Superior temporal gyrus (tissue), 1 donor: ENCODE data around the gene APLNR.

Experiments used
- DNase-seq: peaks from one replicate; pipeline ENCODE4 v3.0.0-alpha.2; 2016; ENCODE audit errors: extremely low spot score

APLNR gene

DNA sequence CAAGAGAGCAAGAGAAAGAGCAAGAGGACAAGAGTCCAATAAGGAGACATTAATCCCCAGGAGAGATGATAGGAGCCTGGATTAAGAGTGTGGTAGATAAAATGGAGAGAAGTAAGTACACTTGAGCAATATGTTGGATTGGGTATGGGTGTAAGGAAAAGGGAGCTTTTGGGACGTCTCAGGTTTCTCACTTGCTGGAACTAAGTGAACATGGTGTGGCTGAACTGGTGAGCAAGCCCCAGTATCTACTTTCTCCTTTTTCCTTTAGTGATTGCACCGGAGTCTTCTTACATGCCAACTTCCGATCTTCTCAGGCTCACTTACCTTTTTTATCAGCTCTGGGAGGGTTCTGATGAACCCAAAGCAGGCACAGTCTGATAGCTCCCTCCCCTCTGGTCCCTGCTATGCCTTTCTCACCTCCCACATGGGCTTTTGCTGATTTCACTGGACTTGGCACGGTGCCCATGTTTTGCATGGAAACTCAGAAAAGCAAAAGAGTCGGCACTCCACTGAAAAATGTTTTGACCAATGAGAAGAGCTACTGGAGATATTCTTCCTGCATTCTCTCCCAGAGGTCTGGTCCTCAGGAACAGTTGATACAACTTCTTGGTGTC lies 14.5 kb upstream of the APLNR start:
- DNase-seq = no peak

DNA sequence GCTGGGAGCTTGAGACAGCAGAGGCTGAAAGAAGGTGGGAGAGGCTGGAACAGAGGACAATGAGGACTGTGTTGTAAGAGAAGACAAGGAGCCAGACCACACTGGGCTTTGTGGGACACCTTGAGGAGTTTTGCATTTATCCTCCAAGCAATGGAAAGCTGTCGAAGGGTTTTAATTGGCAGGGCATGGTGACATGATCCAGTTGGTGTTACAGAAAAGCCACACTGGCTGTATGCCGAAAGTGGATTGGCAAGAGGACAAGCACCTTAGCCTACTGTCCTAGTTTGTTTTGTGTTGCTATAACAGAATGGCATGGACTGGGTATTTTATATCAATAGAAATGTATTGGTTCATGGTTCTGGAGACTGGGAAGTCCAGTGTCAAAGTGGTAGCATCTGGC lies 14.0 kb upstream of the APLNR start:
- DNase-seq = no peak

DNA sequence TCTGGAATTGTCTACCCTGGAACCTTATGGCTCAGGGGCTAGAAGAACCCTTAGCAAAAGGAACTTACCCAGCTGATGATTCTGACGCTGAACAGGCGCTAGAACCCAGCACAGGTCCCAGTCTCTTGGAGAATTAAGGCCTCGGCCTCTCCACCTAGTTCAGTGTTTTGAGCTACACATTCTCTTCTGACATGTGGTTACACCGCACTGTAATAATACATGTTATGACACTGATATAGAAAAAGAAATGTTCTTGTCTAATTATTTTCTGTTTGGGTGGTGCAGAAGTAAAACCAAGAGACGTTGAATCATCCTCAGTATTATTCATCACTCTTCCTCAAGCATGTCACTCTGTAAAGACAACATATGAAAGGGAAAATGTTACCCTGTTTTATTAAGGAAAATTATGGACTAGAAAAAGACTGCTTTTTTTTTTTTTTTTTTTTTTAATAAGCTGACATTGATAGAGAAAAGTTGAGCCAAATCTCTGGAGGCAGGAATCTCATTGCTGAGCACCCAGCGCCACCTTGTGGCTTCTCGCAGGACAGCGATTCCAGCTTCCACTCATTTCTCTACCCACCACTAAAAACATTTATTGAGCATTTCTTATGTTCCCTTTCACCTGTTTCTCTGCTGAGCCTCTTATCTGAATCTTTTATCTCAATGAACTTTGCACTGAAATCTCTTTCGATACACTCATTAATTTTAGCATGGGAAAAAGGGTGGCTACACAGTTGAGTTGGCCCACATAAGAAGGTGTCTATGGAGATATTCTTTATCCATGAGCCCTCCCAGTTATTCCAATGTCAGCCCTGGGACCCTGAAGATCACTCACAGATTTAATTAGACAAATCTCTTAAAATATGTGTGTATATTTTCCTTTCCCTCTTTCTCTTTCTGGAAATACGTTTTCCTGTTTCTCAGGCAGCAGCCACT lies 12.6 kb upstream of the APLNR start:
- DNase-seq = peak; percentile 82

DNA sequence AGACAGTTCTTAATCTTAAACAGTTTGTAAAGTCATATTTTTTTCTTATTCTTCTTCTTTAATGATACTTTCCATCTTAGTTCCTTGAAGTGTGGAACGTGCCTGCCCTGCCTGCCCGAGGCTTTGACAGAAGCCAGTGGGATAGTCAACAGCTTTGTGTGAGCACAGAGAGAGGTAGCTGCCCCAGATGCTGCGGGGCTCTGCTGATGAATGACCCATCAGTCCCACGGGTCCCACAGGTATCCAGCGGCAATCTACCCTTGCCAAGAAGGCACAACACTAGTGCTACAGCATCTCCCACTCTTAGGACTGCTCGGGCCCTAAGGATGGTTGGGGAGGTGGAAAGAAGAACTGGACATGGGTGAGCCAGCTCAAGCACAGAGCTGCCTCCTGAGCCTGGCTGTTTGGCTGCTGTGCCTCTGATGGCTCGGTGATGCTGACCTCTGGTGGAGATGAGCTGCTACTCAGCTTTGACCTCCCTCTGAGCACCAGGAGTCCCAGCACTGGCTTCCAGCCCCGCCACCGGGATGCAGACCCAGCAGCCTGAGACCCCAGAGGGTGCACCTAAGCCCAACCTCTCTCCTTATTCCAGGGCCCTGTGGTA lies 11.8 kb upstream of the APLNR start:
- peak; percentile 22 for DNase-seq

DNA sequence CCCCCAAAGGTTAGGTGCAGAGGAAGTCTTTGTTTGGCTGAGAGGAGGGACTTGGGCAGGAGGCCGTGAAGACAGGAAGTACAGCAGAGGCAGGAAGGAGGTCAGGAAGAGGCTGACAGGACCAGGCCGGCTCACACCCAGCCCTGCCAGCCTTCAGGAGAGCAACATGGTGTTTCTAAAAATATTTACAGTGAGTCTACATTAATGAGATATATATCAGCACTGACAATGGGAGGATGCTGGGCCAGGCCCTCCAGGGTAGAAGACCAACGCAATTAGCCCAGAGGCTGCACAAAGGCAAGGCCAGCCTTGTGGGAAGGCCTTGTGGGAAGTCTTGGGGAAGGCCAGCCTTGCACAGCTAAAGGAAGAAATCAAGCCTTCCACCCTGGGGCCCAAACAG lies 7.9 kb upstream of the APLNR start:
- DNase-seq = no peak

DNA sequence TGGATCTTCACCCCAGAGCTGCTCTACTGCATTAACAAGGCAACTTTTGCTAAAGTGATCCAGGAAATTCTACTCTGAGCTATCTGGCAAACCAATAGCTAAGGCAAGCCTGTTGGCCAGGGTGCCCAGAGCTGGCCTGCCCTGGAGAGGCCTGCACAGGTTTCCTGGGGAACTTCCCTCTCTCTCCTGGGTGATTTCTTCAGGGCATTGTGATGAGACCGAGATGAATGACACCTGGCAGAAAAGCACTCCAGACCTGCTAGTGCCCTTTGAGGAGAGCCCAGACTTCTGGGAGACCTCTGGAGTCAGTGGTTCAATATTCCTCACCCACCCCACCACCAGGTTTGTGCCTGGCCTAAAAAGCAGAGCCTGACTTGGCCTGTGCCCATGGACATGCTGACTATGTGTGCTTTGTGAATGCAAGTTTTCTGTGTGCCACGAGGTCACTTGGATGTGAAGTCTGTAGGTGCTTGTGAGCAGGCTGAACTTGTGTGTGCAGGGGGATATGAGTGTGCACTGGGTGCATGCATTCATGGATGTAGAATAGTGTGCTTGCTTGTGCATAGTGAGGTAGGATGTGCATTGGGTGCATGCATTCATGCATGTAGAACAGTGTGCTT lies 4.4 kb upstream of the APLNR start:
- no peak for DNase-seq

DNA sequence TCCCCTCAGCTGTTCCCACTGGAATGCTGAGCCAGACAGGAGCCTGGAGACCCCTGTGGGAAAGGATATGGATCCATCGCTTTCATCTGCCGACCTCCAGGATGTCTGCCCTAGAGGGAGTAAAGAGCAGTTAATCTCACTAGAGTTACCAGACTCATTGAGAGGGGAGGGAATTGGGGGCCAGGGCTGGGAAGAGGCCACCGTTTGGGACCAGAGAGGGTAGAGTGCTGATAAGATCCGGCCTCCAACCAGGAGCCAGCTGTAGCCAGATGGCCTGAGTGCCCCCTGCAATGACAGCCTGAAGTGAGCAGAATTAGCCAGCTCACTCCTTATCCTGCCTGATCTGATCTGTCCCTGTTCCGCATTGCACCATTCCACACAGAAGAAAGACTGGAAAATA lies 3.7 kb upstream of the APLNR start:
- DNase-seq = no peak

DNA sequence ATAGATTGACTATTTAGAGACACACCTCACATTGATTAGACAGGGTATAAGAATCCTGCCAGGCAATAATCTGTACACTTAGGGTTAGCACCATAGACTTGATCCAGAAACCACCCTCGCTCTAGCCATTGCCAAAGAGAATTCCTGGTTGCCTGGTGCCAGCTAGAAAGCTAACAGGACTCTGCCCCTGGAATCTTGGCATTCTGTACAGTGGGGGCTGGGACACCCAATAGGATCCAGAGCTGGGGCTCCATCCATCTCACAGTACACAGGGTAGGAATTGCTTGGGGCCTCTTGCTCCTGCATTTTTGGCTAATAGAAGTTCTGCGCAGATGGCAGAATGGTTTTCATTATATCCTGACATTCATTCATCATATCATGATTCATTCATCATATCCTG lies 3.0 kb upstream of the APLNR start:
- DNase-seq = no peak

DNA sequence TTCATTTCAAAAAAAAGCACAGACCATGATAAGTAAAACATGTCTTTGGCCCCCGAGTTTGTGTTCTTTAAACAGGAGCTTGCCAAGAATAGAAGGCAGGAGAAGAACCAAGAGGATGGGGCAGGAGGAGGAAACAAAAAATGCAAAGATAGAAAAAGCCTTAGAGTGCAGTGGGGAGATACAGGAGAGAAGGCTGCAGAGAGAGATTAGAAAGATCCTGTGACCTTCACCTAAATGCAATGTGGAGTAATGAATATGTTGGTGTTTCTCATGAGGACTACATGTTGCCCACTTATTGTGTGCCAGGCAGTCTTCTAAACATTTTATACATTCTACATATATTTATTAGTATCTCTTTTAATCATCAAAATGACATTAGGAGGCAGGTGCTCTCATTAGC lies 2.3 kb upstream of the APLNR start:
- no peak for DNase-seq

DNA sequence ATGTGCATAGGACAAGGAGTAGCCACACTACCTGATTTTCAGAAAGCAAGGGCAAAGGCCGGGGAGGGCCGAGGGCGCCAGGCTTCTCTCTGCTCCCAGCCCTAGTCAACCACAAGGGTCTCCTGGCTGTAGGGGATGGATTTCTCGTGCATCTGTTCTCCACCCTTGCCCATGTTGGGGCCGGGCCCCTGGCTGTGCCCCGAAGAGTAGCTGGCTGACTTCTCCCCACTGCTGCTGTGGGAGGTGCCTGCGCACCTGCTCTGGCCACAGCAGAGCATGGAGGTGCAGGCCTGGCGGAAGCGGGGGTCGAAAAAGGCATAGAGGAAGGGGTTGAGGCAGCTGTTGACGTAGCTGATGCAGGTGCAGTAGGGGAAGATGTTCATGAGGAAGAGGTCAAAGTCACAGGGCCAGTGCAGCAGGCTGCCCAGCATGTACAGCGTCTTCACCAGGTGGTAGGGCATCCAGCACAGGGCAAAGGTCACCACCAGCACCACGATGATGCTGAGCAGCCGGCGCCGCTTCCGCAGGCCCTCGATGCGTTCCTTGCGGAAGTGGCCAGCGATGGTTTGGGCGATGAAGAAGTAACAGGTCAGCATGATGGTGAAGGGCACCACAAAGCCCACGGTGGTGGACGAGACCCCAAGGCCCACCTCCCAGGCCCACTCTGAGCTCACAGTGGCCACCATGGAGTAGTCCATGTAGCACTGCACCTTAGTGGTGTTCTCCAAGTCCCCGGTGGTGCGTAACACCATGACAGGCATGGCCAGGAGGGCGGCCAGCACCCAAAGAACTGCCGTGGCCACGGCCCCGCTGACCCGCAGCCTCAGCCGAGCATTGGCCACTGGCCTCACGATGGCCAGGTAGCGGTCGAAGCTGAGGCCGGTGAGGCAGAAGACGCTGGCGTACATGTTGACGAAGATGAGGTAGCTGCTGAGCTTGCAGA lies 1.0 kb downstream of the APLNR start:
- DNase-seq = no peak

DNA sequence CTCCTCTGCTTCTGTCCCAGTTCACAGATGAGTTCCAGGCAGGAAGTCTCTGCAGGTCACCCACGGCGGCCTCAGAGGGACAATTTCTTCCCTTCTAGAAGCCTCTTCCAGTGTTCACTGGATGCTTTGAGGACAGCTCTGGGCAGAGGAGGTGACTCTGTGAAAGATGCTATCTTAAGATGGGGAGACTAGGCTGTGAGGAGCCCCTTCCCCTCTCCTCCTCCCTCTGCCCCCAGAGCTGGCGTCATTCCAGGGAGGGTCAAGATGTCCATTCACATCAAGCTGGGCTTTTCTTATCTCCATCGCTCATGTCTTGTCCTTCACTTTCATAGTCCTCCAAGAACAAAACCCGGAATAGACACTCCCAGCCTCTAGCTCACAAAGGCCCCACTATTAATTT lies 3.3 kb downstream of the APLNR start:
- no peak for DNase-seq

DNA sequence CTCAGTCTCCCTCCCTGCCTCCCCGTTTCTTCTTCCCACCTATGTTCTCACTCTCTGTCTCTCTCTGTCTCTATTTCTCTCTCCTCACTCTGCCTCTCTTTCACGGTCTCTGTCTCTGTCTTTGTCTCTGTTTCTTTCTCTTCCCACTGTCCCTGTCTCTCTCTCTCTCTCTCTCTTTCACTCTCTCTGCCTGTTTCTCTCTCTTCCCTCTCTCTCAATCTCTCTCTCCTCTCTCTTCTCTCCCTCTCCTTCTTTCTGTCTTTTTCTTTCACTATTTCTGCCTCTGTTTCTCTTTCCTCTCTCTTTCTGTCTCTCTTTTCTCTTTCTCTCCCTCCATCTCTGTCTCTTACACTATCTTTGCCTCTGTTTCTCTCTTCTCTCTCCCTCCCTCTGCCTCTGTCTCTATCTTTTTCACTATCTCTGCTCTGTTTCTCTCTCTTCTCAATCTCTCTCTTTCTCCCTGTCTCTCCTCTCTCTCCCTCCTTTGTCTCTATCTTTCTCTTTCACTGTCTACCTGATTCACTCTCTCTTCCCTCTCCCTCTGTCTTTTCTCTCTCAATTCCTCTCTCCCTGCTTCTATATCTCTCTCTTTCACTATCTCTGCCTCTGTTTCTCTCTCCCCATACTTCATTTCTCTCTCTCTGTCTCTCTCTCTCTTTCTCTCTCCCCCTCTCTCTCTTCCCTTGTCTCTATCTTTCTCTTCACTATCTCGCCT lies 5.4 kb downstream of the APLNR start:
- no peak for DNase-seq

DNA sequence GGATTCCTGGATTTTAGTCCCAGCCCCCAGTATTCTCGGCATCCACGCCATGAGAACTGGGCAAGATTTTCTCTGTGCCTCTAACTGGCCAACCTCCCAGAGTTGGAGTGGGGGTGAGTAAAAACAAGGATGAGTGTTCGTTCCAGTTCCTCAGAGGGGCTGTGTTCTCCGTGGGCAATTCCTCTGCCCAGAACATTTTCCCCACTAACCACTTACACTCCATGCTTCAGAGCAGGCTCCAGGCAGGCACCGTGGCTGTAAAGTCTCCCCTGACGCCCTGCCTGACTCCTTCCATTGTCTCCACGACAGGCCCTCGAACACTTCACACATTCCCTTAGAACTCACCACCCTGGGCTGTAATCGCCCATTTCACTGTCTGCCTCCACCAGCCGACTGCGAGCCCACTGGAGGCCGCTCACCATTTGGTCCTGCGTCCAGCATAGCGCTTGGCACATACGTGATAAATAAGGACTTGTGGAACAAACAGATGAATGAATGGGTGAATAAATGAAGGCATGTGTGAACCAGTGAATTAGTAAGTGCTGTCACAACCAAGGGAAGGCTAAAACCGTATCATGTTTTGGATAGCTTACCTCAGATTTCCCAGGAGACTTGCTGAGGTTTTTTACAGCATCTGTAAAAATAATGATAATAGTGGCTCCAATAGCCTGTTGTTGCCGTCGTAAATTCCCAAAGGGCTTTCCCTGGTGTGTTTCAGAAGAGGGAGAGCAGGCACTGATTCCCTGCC lies 6.1 kb downstream of the APLNR start:
- no peak for DNase-seq

DNA sequence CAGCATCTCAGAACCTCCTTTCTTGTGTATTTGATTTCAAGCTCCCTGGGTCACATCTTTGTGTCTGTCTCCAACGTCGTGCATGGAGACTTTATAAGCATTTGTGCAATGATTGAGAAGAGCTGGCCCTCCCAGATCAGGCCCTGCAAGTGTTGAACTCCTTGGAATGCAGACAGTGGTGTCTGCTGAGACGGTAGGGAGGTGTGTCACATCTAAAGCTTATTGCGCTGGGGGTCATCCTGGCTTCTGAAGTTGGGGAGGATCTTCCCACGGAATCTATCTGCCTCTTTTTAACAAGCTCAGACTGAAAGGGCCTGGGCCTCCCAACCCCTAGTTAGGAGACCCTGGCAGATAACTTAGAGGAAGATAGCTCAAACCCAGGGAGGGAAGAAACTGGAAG lies 6.7 kb downstream of the APLNR start:
- no peak for DNase-seq

DNA sequence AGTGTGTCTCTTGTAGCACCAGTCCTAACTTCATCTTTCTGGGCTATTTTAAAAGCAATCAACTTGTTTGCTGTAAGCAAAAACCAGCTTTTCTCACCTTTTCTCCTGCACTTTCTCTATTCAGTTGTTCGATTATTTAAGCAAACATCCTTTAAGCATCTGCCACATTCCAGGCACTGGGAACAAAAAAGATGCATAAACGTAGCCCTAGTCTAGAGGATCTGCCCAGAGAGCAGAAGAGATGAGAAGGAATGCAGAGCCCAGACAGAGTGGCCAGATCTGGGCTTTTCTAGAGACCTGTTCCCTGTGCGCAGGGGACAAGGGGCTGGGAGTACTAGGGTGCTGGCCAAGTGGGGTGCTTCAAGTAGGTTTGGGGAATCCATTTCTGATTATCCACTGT lies 8.4 kb downstream of the APLNR start:
- no peak for DNase-seq

DNA sequence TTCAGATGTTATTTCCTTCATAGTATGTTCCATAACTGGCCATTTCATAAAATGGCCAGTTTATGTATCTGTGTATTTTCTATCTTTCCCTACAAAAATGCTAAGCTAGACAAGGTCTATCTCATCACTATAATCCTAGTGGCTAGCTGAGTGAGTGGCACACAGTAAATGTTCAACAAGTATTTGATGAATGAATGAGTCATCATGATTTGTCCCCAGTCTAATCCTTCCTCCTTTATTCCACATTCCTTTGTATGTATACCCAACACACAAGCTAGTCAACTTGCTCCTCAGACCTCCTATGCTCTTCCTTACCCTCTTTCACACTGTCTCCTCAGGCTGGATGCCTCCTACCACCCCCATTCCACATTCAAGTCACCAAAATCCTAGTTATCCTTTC lies 12.5 kb downstream of the APLNR start:
- no peak for DNase-seq

DNA sequence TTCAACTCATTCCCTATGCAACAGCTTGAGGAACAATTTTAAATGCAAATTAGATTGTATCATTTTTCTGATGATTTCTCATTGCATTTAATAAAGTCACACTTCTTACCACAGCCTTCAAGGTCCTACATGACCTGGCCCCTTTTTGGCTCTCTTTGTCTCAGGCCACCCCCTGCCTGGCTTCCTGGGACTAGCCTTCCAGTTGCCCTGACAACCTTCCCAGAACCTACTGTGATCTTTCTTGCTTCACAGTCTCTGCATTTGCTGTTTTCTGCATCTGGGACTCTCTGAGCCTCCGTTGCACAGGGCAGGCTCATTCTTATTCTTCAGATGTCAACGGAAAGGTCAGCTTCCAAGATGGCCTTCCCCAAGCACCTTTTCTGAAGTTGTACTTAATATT lies 12.9 kb downstream of the APLNR start:
- DNase-seq = no peak

DNA sequence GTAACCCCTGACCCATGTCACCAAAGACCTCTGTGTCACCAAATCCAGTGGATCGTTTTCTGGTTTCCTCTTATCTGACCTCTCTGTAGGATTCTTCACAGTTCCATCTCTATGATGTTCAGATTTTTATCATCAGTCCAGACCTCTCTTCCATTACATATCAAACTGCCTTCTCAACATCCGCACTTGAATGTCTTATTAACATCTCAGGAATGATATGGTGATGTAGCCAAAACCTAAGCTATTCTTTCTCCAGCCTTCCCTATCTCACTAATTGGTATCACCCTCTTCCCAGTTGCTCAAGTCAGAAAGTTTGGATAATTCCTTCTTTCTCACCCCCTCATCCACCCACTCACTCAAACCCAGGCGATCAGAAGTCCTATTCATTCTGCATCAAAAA lies 13.4 kb downstream of the APLNR start:
- DNase-seq = no peak

DNA sequence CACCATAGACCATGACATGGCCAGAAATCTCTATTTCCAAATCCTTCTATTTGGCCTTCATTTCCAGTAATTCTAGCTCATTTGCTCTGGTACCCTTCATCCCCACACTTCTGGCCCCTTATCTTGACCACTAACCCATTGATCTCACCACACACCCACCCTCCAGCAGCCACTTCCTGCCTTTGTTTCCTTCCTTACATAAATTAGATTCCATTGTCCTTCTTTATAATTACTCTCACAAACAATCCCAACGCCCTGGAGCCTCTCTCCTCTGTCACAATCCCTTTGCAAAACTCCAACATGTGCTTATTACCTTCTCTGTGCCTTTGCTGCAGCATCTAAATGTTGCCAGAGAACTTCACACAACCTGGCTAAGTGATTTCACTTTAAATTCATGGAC lies 14.8 kb downstream of the APLNR start:
- no peak for DNase-seq

DNA sequence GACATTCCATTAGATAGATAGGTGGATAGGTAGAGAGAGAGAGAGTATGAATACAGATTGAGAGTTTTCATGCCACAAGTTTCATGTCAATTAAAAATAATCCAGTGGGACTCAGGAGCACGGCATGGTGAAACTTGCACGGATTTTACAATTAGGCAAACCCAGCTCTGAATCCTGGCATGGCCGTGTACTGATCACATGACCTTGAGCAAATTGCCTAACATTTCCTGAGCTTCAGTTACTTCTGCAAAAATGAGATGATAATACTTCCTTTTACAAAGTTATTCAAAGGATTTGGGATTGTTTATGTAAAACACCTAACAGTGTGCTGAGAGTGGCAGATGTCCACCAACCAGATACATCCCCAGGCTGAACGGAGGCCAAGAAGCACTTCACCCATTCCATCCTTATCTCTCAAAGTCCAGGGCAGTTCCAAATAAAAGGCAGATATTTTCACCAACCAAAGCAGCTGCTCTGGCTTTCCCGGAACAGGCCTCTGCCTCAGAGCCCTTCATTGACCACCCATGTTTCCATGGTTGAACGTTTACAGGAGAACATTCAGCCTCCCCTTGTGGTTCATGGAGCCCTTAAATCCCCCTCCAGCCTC lies 17.9 kb downstream of the APLNR start:
- DNase-seq = no peak
